Measurements from ENCODE around the gene MYCN. TPM values are rescaled to one million over a fixed set of nuclear protein-coding genes. Genes with fewer than 3 reads are reported as not detected.

The MYCN gene
- total and polyA plus RNA-seq, 2 of the 8 experiments (the other 6 are each of a cell fraction or from before 2014, with no cell fraction given): 87.8 to 137 TPM

DNA sequence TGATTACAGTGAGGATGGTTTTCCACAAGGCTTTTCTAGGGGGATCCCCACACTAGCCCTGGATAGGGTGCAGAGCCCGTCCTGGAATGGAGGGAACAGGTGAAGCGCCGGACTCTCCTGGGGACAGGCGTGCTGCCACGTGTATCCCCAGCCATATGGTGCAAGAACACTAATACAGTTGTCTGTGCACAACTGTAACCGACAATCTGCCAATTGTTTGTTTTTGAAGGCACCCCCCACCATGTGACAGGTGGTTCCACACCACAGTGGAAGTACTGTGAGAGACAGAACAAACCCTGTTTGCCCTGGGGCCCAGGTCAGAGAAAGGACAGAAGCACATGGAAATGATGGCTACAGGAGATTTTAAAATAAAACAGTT is 52.9 kb downstream of the MYCN start:
- no peak overlapping the region for H3K23ac ChIP-seq (ENCODE audit: insufficient read length)
- no peak for TF ChIP-seq EP300 (IDR thresholded peaks at IDR 0.05; ENCODE audit: borderline replicate concordance in 1 of 2, low read depth in 2 of 2, low read length in 2 of 2)
- no peak for TF ChIP-seq NRF1 (IDR thresholded peaks at IDR 0.05; ENCODE audit: low read depth, low read length)
- TF ChIP-seq, protein P1, sequence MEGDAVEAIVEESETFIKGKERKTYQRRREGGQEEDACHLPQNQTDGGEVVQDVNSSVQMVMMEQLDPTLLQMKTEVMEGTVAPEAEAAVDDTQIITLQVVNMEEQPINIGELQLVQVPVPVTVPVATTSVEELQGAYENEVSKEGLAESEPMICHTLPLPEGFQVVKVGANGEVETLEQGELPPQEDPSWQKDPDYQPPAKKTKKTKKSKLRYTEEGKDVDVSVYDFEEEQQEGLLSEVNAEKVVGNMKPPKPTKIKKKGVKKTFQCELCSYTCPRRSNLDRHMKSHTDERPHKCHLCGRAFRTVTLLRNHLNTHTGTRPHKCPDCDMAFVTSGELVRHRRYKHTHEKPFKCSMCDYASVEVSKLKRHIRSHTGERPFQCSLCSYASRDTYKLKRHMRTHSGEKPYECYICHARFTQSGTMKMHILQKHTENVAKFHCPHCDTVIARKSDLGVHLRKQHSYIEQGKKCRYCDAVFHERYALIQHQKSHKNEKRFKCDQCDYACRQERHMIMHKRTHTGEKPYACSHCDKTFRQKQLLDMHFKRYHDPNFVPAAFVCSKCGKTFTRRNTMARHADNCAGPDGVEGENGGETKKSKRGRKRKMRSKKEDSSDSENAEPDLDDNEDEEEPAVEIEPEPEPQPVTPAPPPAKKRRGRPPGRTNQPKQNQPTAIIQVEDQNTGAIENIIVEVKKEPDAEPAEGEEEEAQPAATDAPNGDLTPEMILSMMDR (IDR thresholded peaks at IDR 0.05; ENCODE audit: control extremely low read depth in 1 of 3, insufficient read depth in 1 of 3, low read depth in 1 of 3, low read length in 3 of 3): no peak
- TF ChIP-seq, protein P2, sequence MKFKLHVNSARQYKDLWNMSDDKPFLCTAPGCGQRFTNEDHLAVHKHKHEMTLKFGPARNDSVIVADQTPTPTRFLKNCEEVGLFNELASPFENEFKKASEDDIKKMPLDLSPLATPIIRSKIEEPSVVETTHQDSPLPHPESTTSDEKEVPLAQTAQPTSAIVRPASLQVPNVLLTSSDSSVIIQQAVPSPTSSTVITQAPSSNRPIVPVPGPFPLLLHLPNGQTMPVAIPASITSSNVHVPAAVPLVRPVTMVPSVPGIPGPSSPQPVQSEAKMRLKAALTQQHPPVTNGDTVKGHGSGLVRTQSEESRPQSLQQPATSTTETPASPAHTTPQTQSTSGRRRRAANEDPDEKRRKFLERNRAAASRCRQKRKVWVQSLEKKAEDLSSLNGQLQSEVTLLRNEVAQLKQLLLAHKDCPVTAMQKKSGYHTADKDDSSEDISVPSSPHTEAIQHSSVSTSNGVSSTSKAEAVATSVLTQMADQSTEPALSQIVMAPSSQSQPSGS (IDR thresholded peaks at IDR 0.05; ENCODE audit: low read length): no peak
- TF ChIP-seq POU5F1 (IDR thresholded peaks at IDR 0.05; ENCODE audit: low read depth, low read length): no peak
- TF ChIP-seq BRCA1 (IDR thresholded peaks at IDR 0.05; ENCODE audit: low read depth, low read length): no peak
- no peak for TF ChIP-seq SP4 (IDR thresholded peaks at IDR 0.05; ENCODE audit: low read length)

More for the DNA sequence above, 52.9 kb downstream of the MYCN start:
- H3K4me1 ChIP-seq (replicated peaks in 1 of 4; ENCODE audit: control insufficient read depth in 3 of 4, insufficient read depth in 4 of 4, low read length in 3 of 4): peaks cover 0 to 14% (median 5%) of the 10 kb centered on the region in 4 experiments; a peak in 5 of 7 replicates
- no peaks in the 10 kb centered on the region for H3K36me3 ChIP-seq (ENCODE audit: control insufficient read depth in 2 of 4, insufficient read depth in 4 of 4, low read length in 3 of 4)
- H3K4ac ChIP-seq (replicated peaks; ENCODE audit: insufficient read length, low read depth, low read length): no peak overlapping the region
- H4K8ac ChIP-seq (ENCODE audit: extremely low read depth, insufficient read depth, low read length): no peak overlapping the region
- H3K14ac ChIP-seq (ENCODE audit: insufficient read length): no peak overlapping the region
- FAIRE-seq: no peak
- no peak overlapping the region for H3K9ac ChIP-seq (replicated peaks in 1 of 4; ENCODE audit: extremely low read depth in 1 of 4, low read depth in 3 of 4, low read length in 3 of 4)
- H3K4me2 ChIP-seq (ENCODE audit: insufficient read depth in 1 of 2, low read depth in 2 of 2, low read length in 2 of 2): no peak overlapping the region
- H2BK20ac ChIP-seq (ENCODE audit: low read length): no peak overlapping the region
- no peak overlapping the region for H3K27ac ChIP-seq (ENCODE audit: low read depth, low read length)
- H2BK120ac ChIP-seq (replicated peaks; ENCODE audit: low read depth, low read length): no peak overlapping the region
- no peaks in the 10 kb centered on the region; a peak in 1 of 7 replicates for H3K27me3 ChIP-seq (replicated peaks in 1 of 4; ENCODE audit: control insufficient read depth in 3 of 4, extremely low read depth in 1 of 4, insufficient read depth in 3 of 4, low read length in 3 of 4)
- 87% methylated on average over 6 of the region's 6 CpGs; no CpG with 5 or more reads in 1 of the 2 experiments for WGBS, 2 experiments (ENCODE audit: extremely low coverage in 1 of 2, insufficient coverage in 1 of 2, insufficient read length in 1 of 2, insufficient replicate concordance in 2 of 2, low coverage in 1 of 2, low lambda C conversion rate in 2 of 2, missing lambda C conversion rate in 1 of 2)
- no peaks in the 10 kb centered on the region for H4K20me1 ChIP-seq (replicated peaks in 1 of 2; ENCODE audit: control insufficient read depth in 1 of 2, insufficient read depth in 2 of 2, low read length in 2 of 2)
- H3K23me2 ChIP-seq (ENCODE audit: low read depth, low read length): peaks cover 2% of the 10 kb centered on the region; the same call in 1 of the 2 replicates
- no peak overlapping the region for H2AFZ ChIP-seq (ENCODE audit: low read length)
- no peak overlapping the region for H4K91ac ChIP-seq (replicated peaks; ENCODE audit: insufficient read length, low read length)
- H3K56ac ChIP-seq (replicated peaks; ENCODE audit: insufficient read length, low read depth, low read length): no peak overlapping the region
- ChIA-PET CTCF (ENCODE audit: partially characterized antibody) (interaction anchor here (0.9 to 1.6 kb wide), 2 partner anchors 13 to 40 kb away, joined by 3 to 9 read pairs; no protein-coding TSS in a partner anchor), POLR2A (ENCODE audit: partially characterized antibody) (no interaction called here)
- H3K79me2 ChIP-seq (ENCODE audit: control insufficient read depth in 1 of 2, insufficient read depth in 2 of 2, low read length in 2 of 2): no peaks in the 10 kb centered on the region
- H2BK15ac ChIP-seq (ENCODE audit: low read length): no peak overlapping the region
- no peak overlapping the region for H3K18ac ChIP-seq (ENCODE audit: extremely low read depth, low read length)
- H3K4me3 ChIP-seq (ENCODE audit: extremely low read depth in 1 of 4, insufficient read depth in 2 of 4, low read depth in 3 of 4, low read length in 4 of 4): no peak overlapping the region
- DNase-seq (ENCODE audit: low read depth in 1 of 2, low spot score in 2 of 2): no peak
- no peak overlapping the region for H4K5ac ChIP-seq (ENCODE audit: insufficient read length, low read depth, low read length)
- H3K79me1 ChIP-seq (ENCODE audit: low read depth, low read length): no peaks in the 10 kb centered on the region
- H2BK5ac ChIP-seq (ENCODE audit: low read depth, low read length): no peak overlapping the region
- 0 out of 2 replicates have a peak overlapping the region, but pooled peaks have one; percentile 44 for H2AK5ac ChIP-seq (ENCODE audit: low read depth, low read length)
- H3K9me3 ChIP-seq (ENCODE audit: insufficient read depth in 2 of 2, low read depth in 1 of 2, low read length in 1 of 2): no peaks in the 10 kb centered on the region
- H2BK12ac ChIP-seq (ENCODE audit: low read depth, low read length): peak overlapping the region; percentile 60; the same call in 1 of the 2 replicates
